ENCODE data around the gene RBFOX2.

The RBFOX2 gene

DNA sequence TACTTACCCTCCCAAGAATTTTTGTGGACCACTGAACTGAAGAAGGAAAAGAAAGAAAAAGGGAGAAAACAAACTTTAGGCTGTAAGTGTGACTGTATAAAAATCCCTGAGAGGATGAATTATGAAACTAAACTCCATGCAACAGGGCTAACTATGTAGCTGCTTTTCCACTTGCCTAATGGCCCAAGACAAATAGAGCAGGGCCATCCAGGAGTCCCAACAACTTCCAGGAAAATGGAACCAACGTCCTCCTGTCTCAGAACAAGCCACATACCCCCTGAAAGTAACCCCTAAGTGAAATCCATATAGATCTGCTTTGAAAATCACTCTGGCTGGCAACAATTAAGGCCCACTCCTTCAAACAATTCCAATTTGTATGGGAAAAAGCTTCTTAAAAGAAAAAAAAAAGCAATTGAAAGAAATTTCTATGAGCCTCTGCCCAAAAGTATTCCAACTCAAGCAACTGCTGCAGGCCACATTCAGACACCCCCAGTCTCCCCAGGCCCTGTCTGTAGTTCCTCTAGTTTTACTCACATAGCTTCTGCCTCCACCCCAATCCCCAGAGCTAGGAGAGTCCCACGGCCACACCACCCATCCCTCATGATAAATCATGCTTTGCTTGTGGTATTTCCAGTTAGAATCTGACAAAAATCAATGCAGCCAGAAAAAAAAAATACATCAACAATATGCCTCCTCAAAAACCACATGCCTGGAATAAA is 12.7 kb downstream of the RBFOX2 start:
- no peak for FAIRE-seq
- DNase-seq (ENCODE audit: insufficient read length, low spot score) = no peak
- TF ChIP-seq, protein P1, sequence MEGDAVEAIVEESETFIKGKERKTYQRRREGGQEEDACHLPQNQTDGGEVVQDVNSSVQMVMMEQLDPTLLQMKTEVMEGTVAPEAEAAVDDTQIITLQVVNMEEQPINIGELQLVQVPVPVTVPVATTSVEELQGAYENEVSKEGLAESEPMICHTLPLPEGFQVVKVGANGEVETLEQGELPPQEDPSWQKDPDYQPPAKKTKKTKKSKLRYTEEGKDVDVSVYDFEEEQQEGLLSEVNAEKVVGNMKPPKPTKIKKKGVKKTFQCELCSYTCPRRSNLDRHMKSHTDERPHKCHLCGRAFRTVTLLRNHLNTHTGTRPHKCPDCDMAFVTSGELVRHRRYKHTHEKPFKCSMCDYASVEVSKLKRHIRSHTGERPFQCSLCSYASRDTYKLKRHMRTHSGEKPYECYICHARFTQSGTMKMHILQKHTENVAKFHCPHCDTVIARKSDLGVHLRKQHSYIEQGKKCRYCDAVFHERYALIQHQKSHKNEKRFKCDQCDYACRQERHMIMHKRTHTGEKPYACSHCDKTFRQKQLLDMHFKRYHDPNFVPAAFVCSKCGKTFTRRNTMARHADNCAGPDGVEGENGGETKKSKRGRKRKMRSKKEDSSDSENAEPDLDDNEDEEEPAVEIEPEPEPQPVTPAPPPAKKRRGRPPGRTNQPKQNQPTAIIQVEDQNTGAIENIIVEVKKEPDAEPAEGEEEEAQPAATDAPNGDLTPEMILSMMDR (IDR thresholded peaks at IDR 0.05; ENCODE audit: insufficient read depth, missing control alignments) = no peak

DNA sequence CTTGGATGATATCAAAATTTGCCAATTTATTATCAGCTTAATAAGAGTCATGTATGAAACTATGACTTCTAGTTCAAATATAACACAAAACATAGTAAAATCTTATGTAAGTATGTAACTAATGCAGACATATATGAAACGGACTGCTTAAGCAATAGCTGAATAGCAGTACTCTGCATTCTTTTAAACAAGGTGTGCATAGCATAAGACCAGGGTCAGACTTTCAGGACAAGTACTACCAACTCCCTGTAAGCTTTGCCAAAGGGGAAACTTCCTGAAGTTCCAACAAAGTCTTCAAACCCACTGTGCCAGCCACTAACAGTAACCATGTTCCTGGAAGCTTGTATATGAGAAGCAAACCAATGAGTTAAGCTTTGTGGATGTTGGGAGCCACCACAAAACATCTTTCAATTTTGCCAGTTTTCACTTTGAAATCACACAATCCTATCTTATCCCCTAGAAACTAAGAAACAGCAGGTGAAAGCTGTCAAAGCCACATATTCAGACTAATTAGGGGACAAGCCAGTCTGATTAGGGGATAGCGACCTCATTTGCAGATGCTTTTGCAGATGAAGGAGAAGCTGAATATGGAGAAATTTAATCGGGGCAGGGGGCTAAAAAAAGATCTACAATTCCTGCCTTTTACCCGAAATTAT is 13.3 kb downstream of the RBFOX2 start:
- TF ChIP-seq, protein P1 (IDR thresholded peaks at IDR 0.05; ENCODE audit: insufficient read depth, missing control alignments) = no peak
- FAIRE-seq (no peak), DNase-seq (ENCODE audit: insufficient read length, low spot score) (no peak)

DNA sequence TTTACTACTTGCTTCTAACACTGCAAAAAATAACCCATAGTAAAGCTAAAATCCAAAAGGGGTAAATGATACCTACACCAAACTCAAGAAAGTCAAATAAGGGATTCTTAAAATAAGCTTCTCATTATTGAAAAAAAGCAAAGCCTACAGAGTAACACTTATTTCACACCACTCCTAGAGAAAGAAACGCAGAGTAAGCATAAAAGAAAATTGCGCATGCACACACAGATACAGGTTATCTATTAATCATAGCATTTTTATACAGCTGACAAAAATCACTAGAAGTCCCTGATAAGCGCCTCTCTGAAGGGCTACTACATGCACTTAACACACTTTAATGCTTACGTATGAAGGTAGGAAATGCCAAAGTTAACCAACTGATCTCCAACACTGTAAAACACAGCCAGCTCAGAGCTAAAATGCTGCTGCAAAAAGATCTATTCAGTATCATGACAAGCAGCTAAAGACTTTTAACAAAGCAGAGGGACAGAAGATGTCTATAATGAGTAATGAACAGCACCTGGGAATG is 14.0 kb downstream of the RBFOX2 start:
- TF ChIP-seq, protein P1 (IDR thresholded peaks at IDR 0.05; ENCODE audit: insufficient read depth, missing control alignments) = no peak
- DNase-seq (ENCODE audit: insufficient read length, low spot score) (no peak), FAIRE-seq (no peak)

DNA sequence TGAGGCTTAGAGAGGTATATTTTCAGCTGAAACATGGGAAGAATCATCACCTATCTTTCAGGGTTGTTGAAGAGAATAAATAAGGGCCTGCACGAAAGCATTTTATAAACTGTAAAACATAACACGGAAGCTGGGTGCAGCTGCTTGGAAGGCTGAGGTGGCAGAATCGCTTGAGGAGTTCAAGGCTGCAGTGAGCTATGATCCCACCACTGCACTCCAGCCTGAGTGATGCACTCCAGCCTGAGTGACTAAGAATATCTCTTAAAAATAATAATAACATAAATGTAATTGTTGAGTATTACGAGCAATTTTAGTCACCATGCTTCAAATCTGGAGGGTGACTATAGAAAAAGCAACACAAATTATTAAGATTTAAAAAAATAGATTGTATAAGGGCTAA is 16.3 kb downstream of the RBFOX2 start:
- FAIRE-seq (no peak), DNase-seq (ENCODE audit: insufficient read length, low spot score) (no peak)
- TF ChIP-seq, protein P1 (IDR thresholded peaks at IDR 0.05; ENCODE audit: insufficient read depth, missing control alignments) = no peak

DNA sequence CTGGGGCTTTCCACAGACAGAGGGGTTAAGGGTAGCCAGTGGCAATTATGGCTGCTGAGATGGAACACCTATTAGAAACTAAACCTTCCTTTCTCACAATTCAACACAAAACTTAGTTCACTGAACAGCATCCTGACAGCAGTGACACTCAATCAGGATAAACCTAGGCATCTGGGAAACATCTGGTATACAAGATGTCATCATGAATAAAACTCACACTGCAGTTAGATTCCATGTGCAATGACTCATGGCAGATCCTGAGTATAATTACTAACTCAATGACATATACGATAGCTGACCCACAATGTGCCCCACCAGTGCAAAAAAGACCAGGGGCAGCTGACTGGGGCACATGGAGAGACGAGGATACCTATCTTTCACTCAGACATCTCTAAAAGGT is 17.7 kb downstream of the RBFOX2 start:
- TF ChIP-seq, protein P1 (IDR thresholded peaks at IDR 0.05; ENCODE audit: insufficient read depth, missing control alignments) = no peak
- FAIRE-seq (no peak), DNase-seq (ENCODE audit: insufficient read length, low spot score) (no peak)

DNA sequence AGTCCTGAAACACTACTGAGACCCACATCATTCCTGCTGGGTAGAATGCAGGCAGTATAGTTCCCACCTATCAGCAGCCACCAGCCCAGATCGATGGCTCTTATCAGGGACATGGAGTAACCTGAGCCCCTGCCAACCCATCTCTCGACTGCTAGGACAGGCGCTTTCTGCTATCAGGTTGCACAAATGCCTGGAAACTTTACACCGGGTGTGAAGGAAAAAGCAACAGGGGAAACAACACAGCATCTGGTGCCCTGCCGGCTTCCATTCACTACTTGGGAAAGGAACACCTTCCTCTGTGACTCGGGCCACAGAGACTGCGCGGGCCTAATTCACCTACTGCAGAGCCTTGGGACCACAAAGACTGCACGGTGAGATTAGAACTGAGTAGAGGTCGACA is 18.5 kb downstream of the RBFOX2 start:
- no peak for DNase-seq (ENCODE audit: insufficient read length, low spot score)
- no peak for FAIRE-seq
- TF ChIP-seq, protein P1 (IDR thresholded peaks at IDR 0.05; ENCODE audit: insufficient read depth, missing control alignments) = no peak

DNA sequence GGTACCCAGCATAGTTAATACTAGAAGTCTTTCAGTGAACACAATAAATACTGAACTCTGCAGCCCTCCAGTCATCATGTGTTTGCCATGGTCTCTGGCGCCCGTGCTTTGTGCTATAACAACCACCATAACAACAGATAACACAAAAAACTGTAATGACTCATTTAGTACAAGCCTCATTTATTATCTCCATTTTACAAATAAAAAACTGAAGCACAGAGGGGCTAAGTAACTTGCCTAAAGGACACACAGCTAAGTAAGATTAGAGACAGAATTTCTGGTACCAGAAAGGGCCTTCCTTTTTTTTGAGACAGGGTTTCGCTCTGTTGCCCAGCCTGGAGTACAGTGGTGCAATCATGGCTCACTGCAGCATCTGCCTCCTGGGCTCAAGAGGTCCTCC is 19.5 kb downstream of the RBFOX2 start:
- TF ChIP-seq, protein P1 (IDR thresholded peaks at IDR 0.05; ENCODE audit: insufficient read depth, missing control alignments) = no peak
- no peak for DNase-seq (ENCODE audit: insufficient read length, low spot score)
- FAIRE-seq = no peak

All from D721Med (cell line).